Adrenal gland (tissue), 5 donors: ENCODE data around the gene HSD17B1.

ENCODE experiments used
- POLR2A ChIP-seq, 2 donors: fragments of 450-650 bp; IDR thresholded peaks; one replicate each; pipeline ENCODE4 v1.6.1; 2017; ENCODE audit warnings: antibody characterized with exemption in 2 of 2, mild to moderate bottlenecking in 2 of 2, moderate library complexity in 1 of 2
- TF ChIP-seq, protein P1 (sequence below), 6 experiments: fragments of 450-650 bp in 4 of 6; fragments of 200-600 bp in 2 of 6; sonication (generic) in 1 of 6; IDR thresholded peaks; 1 replicate in 5 of 6; 2 replicates in 1 of 6; pipeline versions ENCODE4 v1.5.1 to v1.8.0; 2016 to 2021; ENCODE audit warnings: antibody characterized with exemption in 6 of 6, mild to moderate bottlenecking in 2 of 6, moderate library complexity in 1 of 6
- donor health status: DM: no; HTN: no; CAD: no.

DNA sequence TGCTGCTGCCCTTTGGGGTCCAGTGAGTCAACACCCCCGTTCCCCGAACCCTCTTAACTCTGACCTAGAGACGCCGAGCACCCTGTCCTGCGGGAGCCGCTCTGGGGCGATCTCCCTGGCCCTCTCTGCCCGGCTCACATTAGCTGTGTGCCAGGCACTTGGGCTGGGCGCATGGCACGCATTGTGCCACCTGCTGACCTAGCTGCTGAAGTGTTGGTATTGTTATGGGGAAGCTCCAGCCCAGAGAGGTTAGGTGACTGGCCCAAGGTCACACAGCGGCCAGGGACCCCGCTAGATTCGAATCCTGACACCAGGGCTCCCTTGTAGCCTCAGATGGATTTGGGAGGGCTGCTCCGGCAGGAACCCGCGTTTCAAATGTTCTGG, 1.1 kb downstream of the HSD17B1 start:
- TF ChIP-seq, protein P1, sequence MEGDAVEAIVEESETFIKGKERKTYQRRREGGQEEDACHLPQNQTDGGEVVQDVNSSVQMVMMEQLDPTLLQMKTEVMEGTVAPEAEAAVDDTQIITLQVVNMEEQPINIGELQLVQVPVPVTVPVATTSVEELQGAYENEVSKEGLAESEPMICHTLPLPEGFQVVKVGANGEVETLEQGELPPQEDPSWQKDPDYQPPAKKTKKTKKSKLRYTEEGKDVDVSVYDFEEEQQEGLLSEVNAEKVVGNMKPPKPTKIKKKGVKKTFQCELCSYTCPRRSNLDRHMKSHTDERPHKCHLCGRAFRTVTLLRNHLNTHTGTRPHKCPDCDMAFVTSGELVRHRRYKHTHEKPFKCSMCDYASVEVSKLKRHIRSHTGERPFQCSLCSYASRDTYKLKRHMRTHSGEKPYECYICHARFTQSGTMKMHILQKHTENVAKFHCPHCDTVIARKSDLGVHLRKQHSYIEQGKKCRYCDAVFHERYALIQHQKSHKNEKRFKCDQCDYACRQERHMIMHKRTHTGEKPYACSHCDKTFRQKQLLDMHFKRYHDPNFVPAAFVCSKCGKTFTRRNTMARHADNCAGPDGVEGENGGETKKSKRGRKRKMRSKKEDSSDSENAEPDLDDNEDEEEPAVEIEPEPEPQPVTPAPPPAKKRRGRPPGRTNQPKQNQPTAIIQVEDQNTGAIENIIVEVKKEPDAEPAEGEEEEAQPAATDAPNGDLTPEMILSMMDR (IDR thresholded peaks at IDR 0.05) = no peak
- TF ChIP-seq POLR2A (IDR thresholded peaks at IDR 0.05) = no peak
